Measurements from ENCODE around the gene CBFA2T3.
"Not testable (repeated sequence)": the region's sequence is repeated elsewhere in the genome, so short reads cannot be mapped to it uniquely, and the experiment has no call there.

The CBFA2T3 gene

GRCh38 chr16:89012622-89012995 lies 35.6 kb upstream of the CBFA2T3 start:
- DNase-seq, result no peak

GRCh38 chr16:89011909-89012621 lies 35.1 kb upstream of the CBFA2T3 start:
- DNase-seq, result no peak

- no peak for DNase-seq
Observed at GRCh38 chr16:89010210-89010925, 33.4 kb upstream of the CBFA2T3 start.

- no peak for DNase-seq
Observed at GRCh38 chr16:89009343-89010209, 32.6 kb upstream of the CBFA2T3 start.

GRCh38 chr16:89008796-89009195 lies 31.8 kb upstream of the CBFA2T3 start:
- DNase-seq, result not testable (repeated sequence)

- no peak for DNase-seq
Observed at GRCh38 chr16:89007371-89008249, 30.6 kb upstream of the CBFA2T3 start.

GRCh38 chr16:89006036-89006752 lies 29.2 kb upstream of the CBFA2T3 start:
- DNase-seq, result no peak

- no peak for DNase-seq
Observed at GRCh38 chr16:89005201-89006035, 28.4 kb upstream of the CBFA2T3 start.

GRCh38 chr16:89004209-89004831 lies 27.3 kb upstream of the CBFA2T3 start:
- peak; percentile 13 for DNase-seq

- DNase-seq, result no peak
Observed at GRCh38 chr16:89003831-89004208, 26.8 kb upstream of the CBFA2T3 start.

GRCh38 chr16:89002851-89003830 lies 26.1 kb upstream of the CBFA2T3 start:
- no peak for DNase-seq

GRCh38 chr16:89002081-89002480 lies 25.1 kb upstream of the CBFA2T3 start:
- not testable (repeated sequence) for DNase-seq

- DNase-seq, result no peak
Observed at GRCh38 chr16:89001117-89002027, 24.4 kb upstream of the CBFA2T3 start.

GRCh38 chr16:89000207-89000959 lies 23.4 kb upstream of the CBFA2T3 start:
- no peak for DNase-seq

GRCh38 chr16:88999457-89000206 lies 22.6 kb upstream of the CBFA2T3 start:
- no peak for DNase-seq

GRCh38 chr16:88995746-88996535 lies 18.9 kb upstream of the CBFA2T3 start:
- no peak for DNase-seq

Measured in NCI-H510A treated with DMSO at 0.1 percent for 48 hours (cell line).